HG03571 (cell line): Measurements from ENCODE around the gene LHFPL6.
A peak's percentile ranks its signal among the peaks of the same experiment; 100 is the strongest.

Experiments
- ATAC-seq: cut with Tn5 transposase; IDR thresholded peaks from one replicate; pipeline ENCODE4 v1.9.1; 2021; ENCODE audit not compliant: unreplicated experiment

Gene LHFPL6

GRCh38 chr13:39602614-39603366 lies at the start of gene LHFPL6:
LHFPL6 (minus strand) TSS chr13:39603193.
- ATAC-seq = peak; percentile 90

- ATAC-seq = no peak
These were observed 43.1 kb upstream of the LHFPL6 start for GRCh38 chr13:39646122-39646521.

- ATAC-seq = no peak
These were observed 38.7 kb upstream of the LHFPL6 start for GRCh38 chr13:39641645-39642044.

- no peak for ATAC-seq
These were observed 34.9 kb upstream of the LHFPL6 start for GRCh38 chr13:39637890-39638289.

- no peak for ATAC-seq
These were observed 32.6 kb upstream of the LHFPL6 start for GRCh38 chr13:39635564-39635963.

- ATAC-seq = no peak
These were observed 30.0 kb upstream of the LHFPL6 start for GRCh38 chr13:39632994-39633393.

GRCh38 chr13:39631307-39631706 lies 28.3 kb upstream of the LHFPL6 start:
- no peak for ATAC-seq

GRCh38 chr13:39623466-39623865 lies 20.5 kb upstream of the LHFPL6 start:
- ATAC-seq = no peak

GRCh38 chr13:39618561-39618960 lies 15.6 kb upstream of the LHFPL6 start:
- ATAC-seq = no peak

GRCh38 chr13:39616087-39616694 lies 13.2 kb upstream of the LHFPL6 start:
- no peak for ATAC-seq

- ATAC-seq = no peak
These were observed 9.1 kb upstream of the LHFPL6 start for GRCh38 chr13:39612023-39612637.

- no peak for ATAC-seq
These were observed 4.9 kb upstream of the LHFPL6 start for GRCh38 chr13:39607876-39608275.

GRCh38 chr13:39605677-39606320 lies 2.8 kb upstream of the LHFPL6 start:
- no peak for ATAC-seq

- no peak for ATAC-seq
These were observed 1.8 kb upstream of the LHFPL6 start for GRCh38 chr13:39604756-39605155.

- peak; percentile 26 for ATAC-seq
These were observed 493 bp upstream of the LHFPL6 start for GRCh38 chr13:39603424-39603947.

- ATAC-seq = peak; percentile 24
These were observed 748 bp downstream of the LHFPL6 start for GRCh38 chr13:39602277-39602613.

- ATAC-seq = no peak
These were observed 1.4 kb downstream of the LHFPL6 start for GRCh38 chr13:39601636-39602035.

- no peak for ATAC-seq
These were observed 2.2 kb downstream of the LHFPL6 start for GRCh38 chr13:39600766-39601165.

- ATAC-seq = no peak
These were observed 3.2 kb downstream of the LHFPL6 start for GRCh38 chr13:39599842-39600241.

- ATAC-seq = no peak
These were observed 4.0 kb downstream of the LHFPL6 start for GRCh38 chr13:39599012-39599411.

GRCh38 chr13:39597838-39598237 lies 5.2 kb downstream of the LHFPL6 start:
- ATAC-seq = no peak

GRCh38 chr13:39596685-39597084 lies 6.3 kb downstream of the LHFPL6 start:
- no peak for ATAC-seq
